SK-N-SH treated with all-trans-retinoic acid at 6 μM for 48 hours (cell line): ENCODE results near the gene MUC12.

ENCODE experiments used
- ARNTL ChIP-seq: fragments of 450-650 bp; formaldehyde crosslinking; IDR thresholded peaks from 2 replicates; pipeline ENCODE4 v1.5.0; 2020; ENCODE audit warnings: low read depth, mild to moderate bottlenecking, moderate library complexity, borderline replicate concordance
- BACH2 ChIP-seq: fragments of 250-450 bp; sonication (Bioruptor Pico); IDR thresholded peaks from 2 replicates; pipeline ENCODE4 v1.9.0; 2021; ENCODE audit warnings: mild to moderate bottlenecking, borderline replicate concordance
- CSDC2 ChIP-seq: fragments of 250-450 bp; sonication (Bioruptor Pico); IDR thresholded peaks from 2 replicates; pipeline ENCODE4 v1.5.0; 2020; ENCODE audit warnings: mild to moderate bottlenecking, moderate library complexity
- CSRNP3 ChIP-seq: fragments of 250-450 bp; sonication (Bioruptor Pico); IDR thresholded peaks from 2 replicates; pipeline ENCODE4 v1.5.1; 2021; ENCODE audit warnings: mild to moderate bottlenecking, moderate library complexity
- ESRRG ChIP-seq: fragments of 250-450 bp; sonication (Bioruptor Pico); IDR thresholded peaks from 2 replicates; pipeline ENCODE4 v1.6.1; 2021; ENCODE audit warnings: mild to moderate bottlenecking
- GLIS3 ChIP-seq: fragments of 250-450 bp; sonication (Bioruptor Pico); IDR thresholded peaks from 2 replicates; pipeline ENCODE4 v1.5.0; 2020; ENCODE audit warnings: mild to moderate bottlenecking, moderate library complexity
- POU6F1 ChIP-seq: fragments of 250-450 bp; sonication (Bioruptor Pico); IDR thresholded peaks from 2 replicates; pipeline ENCODE4 v1.8.0; 2021; ENCODE audit warnings: low read depth, mild to moderate bottlenecking, moderate library complexity, borderline replicate concordance
- RARB ChIP-seq: fragments of 250-450 bp; sonication (Bioruptor Pico); IDR thresholded peaks from 2 replicates; pipeline ENCODE4 v1.8.0; 2021; ENCODE audit warnings: mild to moderate bottlenecking, moderate library complexity
- TOX ChIP-seq: fragments of 250-450 bp; sonication (Bioruptor Pico); IDR thresholded peaks from 2 replicates; pipeline ENCODE4 v1.8.0; 2021; ENCODE audit warnings: mild to moderate bottlenecking, moderate library complexity, borderline replicate concordance
- ZC3H10 ChIP-seq: fragments of 250-450 bp; sonication (Bioruptor Pico); IDR thresholded peaks from 2 replicates; pipeline ENCODE4 v1.5.1; 2021; ENCODE audit warnings: mild to moderate bottlenecking, moderate library complexity
- ZFP3 ChIP-seq: fragments of 250-450 bp; sonication (Bioruptor Pico); IDR thresholded peaks from 2 replicates; pipeline ENCODE4 v1.5.0; 2020; ENCODE audit warnings: mild to moderate bottlenecking, moderate library complexity
- TF ChIP-seq, protein P1 (sequence below): fragments of 250-450 bp; sonication (Bioruptor Pico); IDR thresholded peaks from 2 replicates; pipeline ENCODE4 v1.8.0; 2020; ENCODE audit warnings: mild to moderate bottlenecking, moderate library complexity, borderline replicate concordance

DNA sequence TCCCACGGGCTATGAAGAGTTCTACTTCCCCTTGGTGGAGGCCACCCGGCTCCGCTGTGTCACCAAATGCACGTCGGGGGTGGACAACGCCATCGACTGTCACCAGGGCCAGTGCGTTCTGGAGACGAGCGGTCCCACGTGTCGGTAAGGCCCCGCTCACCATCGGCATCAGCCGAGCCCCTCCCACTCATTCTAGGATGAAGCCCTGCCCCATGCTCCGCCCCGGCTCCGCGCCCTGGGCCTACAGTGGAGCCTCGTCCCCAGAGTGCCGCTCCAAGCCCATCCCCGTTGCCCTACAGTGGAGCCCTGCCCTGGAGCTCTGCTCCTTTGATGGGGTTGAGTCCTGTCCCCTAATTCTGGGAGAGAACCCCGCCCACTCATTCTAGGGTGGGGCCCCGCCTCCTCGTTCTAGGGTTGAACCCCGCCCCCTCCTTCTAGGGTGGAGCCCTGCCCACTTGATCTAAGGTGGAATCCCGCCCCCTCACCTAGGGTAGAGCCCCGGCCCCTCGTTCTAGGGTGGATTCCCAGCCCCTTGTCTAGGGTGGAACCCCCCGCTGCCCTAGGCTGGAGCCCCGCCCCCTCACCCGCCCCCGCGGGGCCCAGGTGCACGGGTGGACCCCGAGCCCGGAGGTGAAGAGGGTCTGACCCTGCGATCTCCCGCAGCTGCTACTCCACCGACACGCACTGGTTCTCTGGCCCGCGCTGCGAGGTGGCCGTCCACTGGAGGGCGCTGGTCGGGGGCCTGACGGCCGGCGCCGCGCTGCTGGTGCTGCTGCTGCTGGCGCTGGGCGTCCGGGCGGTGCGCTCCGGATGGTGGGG is 3.4 kb upstream of the MUC12 start:
- TF ChIP-seq TOX (CRISPR knock-in tag): no peak
- no peak for TF ChIP-seq RARB (CRISPR knock-in tag)
- TF ChIP-seq CSRNP3 (CRISPR knock-in tag): no peak
- TF ChIP-seq GLIS3 (CRISPR knock-in tag): no peak
- no peak for TF ChIP-seq BACH2 (CRISPR knock-in tag)
- TF ChIP-seq ESRRG (CRISPR knock-in tag): no peak
- TF ChIP-seq ARNTL (CRISPR knock-in tag): no peak
- TF ChIP-seq, protein P1, sequence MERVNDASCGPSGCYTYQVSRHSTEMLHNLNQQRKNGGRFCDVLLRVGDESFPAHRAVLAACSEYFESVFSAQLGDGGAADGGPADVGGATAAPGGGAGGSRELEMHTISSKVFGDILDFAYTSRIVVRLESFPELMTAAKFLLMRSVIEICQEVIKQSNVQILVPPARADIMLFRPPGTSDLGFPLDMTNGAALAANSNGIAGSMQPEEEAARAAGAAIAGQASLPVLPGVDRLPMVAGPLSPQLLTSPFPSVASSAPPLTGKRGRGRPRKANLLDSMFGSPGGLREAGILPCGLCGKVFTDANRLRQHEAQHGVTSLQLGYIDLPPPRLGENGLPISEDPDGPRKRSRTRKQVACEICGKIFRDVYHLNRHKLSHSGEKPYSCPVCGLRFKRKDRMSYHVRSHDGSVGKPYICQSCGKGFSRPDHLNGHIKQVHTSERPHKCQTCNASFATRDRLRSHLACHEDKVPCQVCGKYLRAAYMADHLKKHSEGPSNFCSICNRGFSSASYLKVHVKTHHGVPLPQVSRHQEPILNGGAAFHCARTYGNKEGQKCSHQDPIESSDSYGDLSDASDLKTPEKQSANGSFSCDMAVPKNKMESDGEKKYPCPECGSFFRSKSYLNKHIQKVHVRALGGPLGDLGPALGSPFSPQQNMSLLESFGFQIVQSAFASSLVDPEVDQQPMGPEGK (CRISPR knock-in tag): no peak
- no peak for TF ChIP-seq POU6F1
- no peak for TF ChIP-seq ZC3H10 (CRISPR knock-in tag)
- TF ChIP-seq CSDC2 (CRISPR knock-in tag): no peak
- no peak for TF ChIP-seq ZFP3 (CRISPR knock-in tag)
